HL-60 (cell line): ENCODE measurements around the gene TCF25.

Experiments
- DNase-seq, 2 experiments: peaks; one replicate each; pipeline ENCODE4 v3.0.0-alpha.2; 2010 to 2020; ENCODE audit warnings: low read depth in 1 of 2, low spot score in 1 of 2
- H3K27ac ChIP-seq: fragments of 250-450 bp; sonication (Bioruptor Pico); replicated peaks from 2 replicates; pipeline ENCODE4 v1.5.1; 2020; ENCODE audit warnings: mild to moderate bottlenecking, moderate library complexity
- H3K27me3 ChIP-seq: fragments of 250-450 bp; sonication (Bioruptor Pico); 2 replicates; pipeline ENCODE4 v1.5.1; 2021; ENCODE audit warnings: mild to moderate bottlenecking, moderate library complexity; ENCODE audit not compliant: insufficient read depth, poor library complexity, severe bottlenecking
- H3K4me3 ChIP-seq: replicated peaks from 2 replicates; pipeline ENCODE4 v1.5.1; 2011; ENCODE audit warnings: mild to moderate bottlenecking, control low read depth, low read length; ENCODE audit not compliant: insufficient read depth
- GABPA ChIP-seq: IDR thresholded peaks from 2 replicates; pipeline ENCODE4 v1.6.1; 2012; ENCODE audit warnings: low read depth
- POLR2AphosphoS5 ChIP-seq: IDR thresholded peaks from 2 replicates; pipeline ENCODE4 v1.6.1; 2012; ENCODE audit warnings: low read depth
- SPI1 ChIP-seq: IDR thresholded peaks from 2 replicates; pipeline ENCODE4 v1.6.1; 2012; ENCODE audit warnings: low read depth, mild to moderate bottlenecking, borderline replicate concordance
- TF ChIP-seq, protein P1 (sequence below): IDR thresholded peaks from one replicate; pipeline ENCODE4 v1.5.1; 2011; ENCODE audit warnings: low read length, control low read depth, inconsistent platforms; ENCODE audit not compliant: insufficient read depth
- TF ChIP-seq, protein P2 (sequence below): IDR thresholded peaks from 2 replicates; pipeline ENCODE4 v1.6.1; 2012; ENCODE audit warnings: low read depth; ENCODE audit not compliant: insufficient replicate concordance

Gene TCF25

DNA sequence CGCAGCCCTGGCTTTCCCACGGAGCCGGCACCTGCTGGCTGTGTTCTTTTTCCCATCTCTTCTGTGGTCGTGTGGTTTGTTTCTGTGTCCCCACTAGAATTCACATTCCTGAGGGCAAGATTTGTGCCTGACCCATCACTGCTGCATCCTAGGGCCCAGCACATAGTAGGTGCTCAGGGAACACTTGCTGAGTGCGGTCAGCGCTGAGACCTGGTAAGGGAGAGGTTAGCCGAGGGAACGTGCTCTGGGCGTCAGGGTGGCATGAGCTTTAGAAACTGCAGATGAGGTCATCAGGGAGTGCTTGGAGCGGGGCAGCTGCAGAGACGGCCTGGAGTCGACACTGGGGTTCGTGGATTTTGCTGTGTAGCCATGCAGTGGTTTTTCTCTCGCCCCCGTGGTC lies 81.1 kb downstream of the TCF25 start:
- H3K27me3 ChIP-seq = no peaks in the 10 kb centered on the region
- no peak for DNase-seq
- no peak overlapping the region for H3K27ac ChIP-seq
- TF ChIP-seq, protein P1, sequence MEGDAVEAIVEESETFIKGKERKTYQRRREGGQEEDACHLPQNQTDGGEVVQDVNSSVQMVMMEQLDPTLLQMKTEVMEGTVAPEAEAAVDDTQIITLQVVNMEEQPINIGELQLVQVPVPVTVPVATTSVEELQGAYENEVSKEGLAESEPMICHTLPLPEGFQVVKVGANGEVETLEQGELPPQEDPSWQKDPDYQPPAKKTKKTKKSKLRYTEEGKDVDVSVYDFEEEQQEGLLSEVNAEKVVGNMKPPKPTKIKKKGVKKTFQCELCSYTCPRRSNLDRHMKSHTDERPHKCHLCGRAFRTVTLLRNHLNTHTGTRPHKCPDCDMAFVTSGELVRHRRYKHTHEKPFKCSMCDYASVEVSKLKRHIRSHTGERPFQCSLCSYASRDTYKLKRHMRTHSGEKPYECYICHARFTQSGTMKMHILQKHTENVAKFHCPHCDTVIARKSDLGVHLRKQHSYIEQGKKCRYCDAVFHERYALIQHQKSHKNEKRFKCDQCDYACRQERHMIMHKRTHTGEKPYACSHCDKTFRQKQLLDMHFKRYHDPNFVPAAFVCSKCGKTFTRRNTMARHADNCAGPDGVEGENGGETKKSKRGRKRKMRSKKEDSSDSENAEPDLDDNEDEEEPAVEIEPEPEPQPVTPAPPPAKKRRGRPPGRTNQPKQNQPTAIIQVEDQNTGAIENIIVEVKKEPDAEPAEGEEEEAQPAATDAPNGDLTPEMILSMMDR = no peak
- no peak for TF ChIP-seq POLR2AphosphoS5
- no peak for TF ChIP-seq GABPA
- TF ChIP-seq, protein P2, sequence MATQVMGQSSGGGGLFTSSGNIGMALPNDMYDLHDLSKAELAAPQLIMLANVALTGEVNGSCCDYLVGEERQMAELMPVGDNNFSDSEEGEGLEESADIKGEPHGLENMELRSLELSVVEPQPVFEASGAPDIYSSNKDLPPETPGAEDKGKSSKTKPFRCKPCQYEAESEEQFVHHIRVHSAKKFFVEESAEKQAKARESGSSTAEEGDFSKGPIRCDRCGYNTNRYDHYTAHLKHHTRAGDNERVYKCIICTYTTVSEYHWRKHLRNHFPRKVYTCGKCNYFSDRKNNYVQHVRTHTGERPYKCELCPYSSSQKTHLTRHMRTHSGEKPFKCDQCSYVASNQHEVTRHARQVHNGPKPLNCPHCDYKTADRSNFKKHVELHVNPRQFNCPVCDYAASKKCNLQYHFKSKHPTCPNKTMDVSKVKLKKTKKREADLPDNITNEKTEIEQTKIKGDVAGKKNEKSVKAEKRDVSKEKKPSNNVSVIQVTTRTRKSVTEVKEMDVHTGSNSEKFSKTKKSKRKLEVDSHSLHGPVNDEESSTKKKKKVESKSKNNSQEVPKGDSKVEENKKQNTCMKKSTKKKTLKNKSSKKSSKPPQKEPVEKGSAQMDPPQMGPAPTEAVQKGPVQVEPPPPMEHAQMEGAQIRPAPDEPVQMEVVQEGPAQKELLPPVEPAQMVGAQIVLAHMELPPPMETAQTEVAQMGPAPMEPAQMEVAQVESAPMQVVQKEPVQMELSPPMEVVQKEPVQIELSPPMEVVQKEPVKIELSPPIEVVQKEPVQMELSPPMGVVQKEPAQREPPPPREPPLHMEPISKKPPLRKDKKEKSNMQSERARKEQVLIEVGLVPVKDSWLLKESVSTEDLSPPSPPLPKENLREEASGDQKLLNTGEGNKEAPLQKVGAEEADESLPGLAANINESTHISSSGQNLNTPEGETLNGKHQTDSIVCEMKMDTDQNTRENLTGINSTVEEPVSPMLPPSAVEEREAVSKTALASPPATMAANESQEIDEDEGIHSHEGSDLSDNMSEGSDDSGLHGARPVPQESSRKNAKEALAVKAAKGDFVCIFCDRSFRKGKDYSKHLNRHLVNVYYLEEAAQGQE = no peak
- H3K4me3 ChIP-seq = no peak overlapping the region

GRCh38 chr16:89955001-89955685 lies 81.8 kb downstream of the TCF25 start:
- DNase-seq = no peak
- Histone ChIP-seq H3K4me3 (no peak overlapping the region), H3K27me3 (no peaks in the 10 kb centered on the region), H3K27ac (no peak overlapping the region)
- TF ChIP-seq, protein P1 = no peak
- TF ChIP-seq GABPA (no peak), POLR2AphosphoS5 (no peak), SPI1 (no peak)
- TF ChIP-seq, protein P2 = no peak

DNA sequence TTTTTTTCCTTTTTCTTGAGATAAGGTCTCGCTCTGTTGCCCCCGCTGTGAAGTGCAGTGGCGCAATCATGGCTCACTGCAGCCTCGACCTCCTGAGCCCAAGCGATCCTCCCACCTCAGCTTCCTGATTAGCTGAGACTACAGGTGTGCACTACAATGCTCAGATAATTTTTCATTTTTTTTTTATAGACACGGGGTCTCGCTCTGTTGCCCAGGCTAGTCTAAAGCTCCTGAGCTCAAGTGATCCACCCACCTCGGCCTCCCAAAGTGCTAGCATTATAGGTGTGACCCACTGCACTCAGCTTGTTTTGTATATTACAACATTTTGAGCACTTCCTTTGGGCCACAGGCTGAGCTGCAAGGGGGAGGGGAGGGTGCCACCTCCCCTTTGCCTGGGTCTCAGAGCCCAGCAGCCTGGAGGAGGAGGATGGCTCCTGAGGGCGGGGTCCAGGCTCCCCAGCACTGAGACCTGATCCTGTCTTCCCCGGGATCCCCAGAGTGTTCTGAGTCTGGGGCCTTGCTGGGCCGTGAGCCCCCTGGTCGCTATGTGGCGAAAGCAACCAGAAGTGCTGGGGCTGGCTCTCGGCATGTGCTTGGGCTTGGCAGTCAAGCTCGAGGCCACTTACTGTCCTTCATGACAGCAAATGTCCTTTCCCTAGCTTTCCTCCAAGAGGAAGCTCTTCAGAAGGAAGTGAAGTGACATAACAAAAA lies 83.3 kb downstream of the TCF25 start:
- peak in 1 of 2 experiments; percentile 59 for DNase-seq
- no peak overlapping the region; the same call in 1 of the 2 replicates for H3K4me3 ChIP-seq

More for the DNA sequence above, 83.3 kb downstream of the TCF25 start:
- Histone ChIP-seq H3K27ac (peak overlapping the region; percentile 82), H3K27me3 (no peaks in the 10 kb centered on the region)
- TF ChIP-seq, protein P2 = no peak
- peak; percentile 62; the same call in 1 of the 2 replicates for TF ChIP-seq SPI1
